ENCODE results near the gene TBRG4.

Gene TBRG4

GRCh38 chr7:45092100-45092930 lies 19.2 kb downstream of the TBRG4 start:
- no peak overlapping the region for H2AFZ ChIP-seq (ENCODE audit: low read length)
- H3K27me3 ChIP-seq (ENCODE audit: insufficient read depth, low read length, poor library complexity, severe bottlenecking): no peaks in the 10 kb centered on the region
- no peaks in the 10 kb centered on the region for H3F3A ChIP-seq (ENCODE audit: low read depth)
- no peaks in the 10 kb centered on the region for H3K4me1 ChIP-seq (ENCODE audit: insufficient read depth, low read length, poor library complexity, severe bottlenecking)
- H3K36me3 ChIP-seq (ENCODE audit: insufficient read depth, low read length): no peaks in the 10 kb centered on the region
- no peaks in the 10 kb centered on the region for H3K9me2 ChIP-seq (replicated peaks; ENCODE audit: low read depth, low read length)
- H3K9me3 ChIP-seq (ENCODE audit: insufficient read depth, low read depth, low read length): no peaks in the 10 kb centered on the region
- no peak overlapping the region for H3K4me2 ChIP-seq (ENCODE audit: low read depth, low read length, poor library complexity, severe bottlenecking)
- H3K4me3 ChIP-seq (ENCODE audit: low read length, poor library complexity, severe bottlenecking): no peak overlapping the region
- no peaks in the 10 kb centered on the region for H3K79me2 ChIP-seq (ENCODE audit: insufficient read depth, low read length)
- no peak overlapping the region for H3K9ac ChIP-seq (ENCODE audit: low read depth, low read length, poor library complexity, severe bottlenecking)
- no peaks in the 10 kb centered on the region for H4K20me1 ChIP-seq (ENCODE audit: insufficient read depth, low read length, poor library complexity, severe bottlenecking)
- no peak for TF ChIP-seq CTCF (conservative IDR thresholded peaks at IDR 0.05; ENCODE audit: low read length)
- TF ChIP-seq EZH2phosphoT487 (IDR thresholded peaks at IDR 0.05; ENCODE audit: borderline replicate concordance): no peak

GRCh38 chr7:45089341-45089891 lies 22.1 kb downstream of the TBRG4 start:
- Histone ChIP-seq H3K9ac (ENCODE audit: low read depth, low read length, poor library complexity, severe bottlenecking) (no peak overlapping the region), H3K9me2 (replicated peaks; ENCODE audit: low read depth, low read length) (no peaks in the 10 kb centered on the region), H4K20me1 (ENCODE audit: insufficient read depth, low read length, poor library complexity, severe bottlenecking) (no peaks in the 10 kb centered on the region), H3K4me2 (ENCODE audit: low read depth, low read length, poor library complexity, severe bottlenecking) (no peak overlapping the region), H3F3A (ENCODE audit: low read depth) (no peaks in the 10 kb centered on the region), H3K4me3 (ENCODE audit: low read length, poor library complexity, severe bottlenecking) (no peak overlapping the region), H2AFZ (ENCODE audit: low read length) (no peak overlapping the region), H3K9me3 (ENCODE audit: insufficient read depth, low read depth, low read length) (no peaks in the 10 kb centered on the region), H3K4me1 (ENCODE audit: insufficient read depth, low read length, poor library complexity, severe bottlenecking) (no peaks in the 10 kb centered on the region), H3K36me3 (ENCODE audit: insufficient read depth, low read length) (no peaks in the 10 kb centered on the region), H3K27me3 (ENCODE audit: insufficient read depth, low read length, poor library complexity, severe bottlenecking) (no peaks in the 10 kb centered on the region), H3K79me2 (ENCODE audit: insufficient read depth, low read length) (no peaks in the 10 kb centered on the region)
- TF ChIP-seq CTCF (conservative IDR thresholded peaks at IDR 0.05; ENCODE audit: low read length) (no peak), EZH2phosphoT487 (IDR thresholded peaks at IDR 0.05; ENCODE audit: borderline replicate concordance) (no peak)

DNA sequence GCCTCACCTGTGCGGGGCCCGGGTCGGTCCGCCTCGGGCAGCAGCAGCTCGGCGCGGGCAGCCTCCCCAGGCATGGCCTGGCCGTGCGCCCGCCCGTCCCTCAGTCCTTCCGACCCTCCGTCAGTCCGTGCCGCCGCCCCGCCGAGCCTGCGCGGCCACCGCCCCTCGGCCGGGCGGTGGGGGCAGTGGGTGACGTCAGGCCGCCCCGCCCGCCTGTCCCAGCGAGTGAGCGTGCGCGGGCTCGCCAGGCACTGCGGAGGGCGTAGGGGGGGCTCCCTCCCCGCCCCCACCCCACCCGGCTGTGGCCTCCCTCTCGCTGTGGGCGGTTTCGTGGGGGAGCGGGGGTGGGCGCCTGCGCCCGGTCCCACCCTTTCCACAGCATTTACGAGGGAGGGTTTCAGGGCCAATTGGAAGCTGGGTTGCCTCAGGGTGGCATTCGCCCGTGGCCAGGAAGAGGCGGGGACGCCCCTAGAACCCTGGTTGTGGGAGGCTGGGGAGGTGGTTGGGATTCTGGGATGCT lies 22.6 kb downstream of the TBRG4 start, which contains the start of gene NACAD:
Gene NACAD (minus strand): TSS at position 149 of the 520 bp plus-strand sequence. CDS start 75 bp downstream, at position 74.
- no peaks in the 10 kb centered on the region for H3K79me2 ChIP-seq (ENCODE audit: insufficient read depth, low read length)
- no peak within 1 kb of the TSS for H3K4me3 ChIP-seq (ENCODE audit: low read length, poor library complexity, severe bottlenecking)
- no peaks in the 10 kb centered on the region for H3K4me1 ChIP-seq (ENCODE audit: insufficient read depth, low read length, poor library complexity, severe bottlenecking)
- no peak within 1 kb of the TSS for H3K9ac ChIP-seq (ENCODE audit: low read depth, low read length, poor library complexity, severe bottlenecking)
- TF ChIP-seq CTCF (conservative IDR thresholded peaks at IDR 0.05; ENCODE audit: low read length) (no peak), EZH2phosphoT487 (IDR thresholded peaks at IDR 0.05; ENCODE audit: borderline replicate concordance) (no peak)
- no peaks in the 10 kb centered on the region for H3F3A ChIP-seq (ENCODE audit: low read depth)
- H4K20me1 ChIP-seq (ENCODE audit: insufficient read depth, low read length, poor library complexity, severe bottlenecking): no peaks in the 10 kb centered on the region
- no peaks in the 10 kb centered on the region for H3K27me3 ChIP-seq (ENCODE audit: insufficient read depth, low read length, poor library complexity, severe bottlenecking)
- H3K9me3 ChIP-seq (ENCODE audit: insufficient read depth, low read depth, low read length): no peaks in the 10 kb centered on the region
- no peaks in the 10 kb centered on the region for H3K36me3 ChIP-seq (ENCODE audit: insufficient read depth, low read length)
- no peak within 1 kb of the TSS for H3K4me2 ChIP-seq (ENCODE audit: low read depth, low read length, poor library complexity, severe bottlenecking)
- no peak within 1 kb of the TSS for H2AFZ ChIP-seq (ENCODE audit: low read length)
- H3K9me2 ChIP-seq (replicated peaks; ENCODE audit: low read depth, low read length): no peaks in the 10 kb centered on the region

All from Loucy (cell line).